Right lobe of liver (tissue), 4 donors: ENCODE results near the gene BTNL3.

Source experiments
- POLR2A ChIP-seq: fragments of 450-650 bp; IDR thresholded peaks from one replicate; pipeline ENCODE4 v1.6.1; 2017; ENCODE audit warnings: antibody characterized with exemption, mild to moderate bottlenecking
- TF ChIP-seq, protein P1 (sequence below), 4 donors: fragments of 200-600 bp in 3 of 4; fragments of 450-650 bp in 1 of 4; IDR thresholded peaks; one replicate each; pipeline versions ENCODE4 v1.5.1 to v1.8.0; 2016 to 2022; ENCODE audit warnings: antibody characterized with exemption in 4 of 4, mild to moderate bottlenecking in 2 of 4
- donor health status: DM: no; HTN: no; CAD: no.
- donor health status: DM: no; HTN: no; CAD: no.
- donor health status: DM: no; HTN: yes; CAD: no.

DNA sequence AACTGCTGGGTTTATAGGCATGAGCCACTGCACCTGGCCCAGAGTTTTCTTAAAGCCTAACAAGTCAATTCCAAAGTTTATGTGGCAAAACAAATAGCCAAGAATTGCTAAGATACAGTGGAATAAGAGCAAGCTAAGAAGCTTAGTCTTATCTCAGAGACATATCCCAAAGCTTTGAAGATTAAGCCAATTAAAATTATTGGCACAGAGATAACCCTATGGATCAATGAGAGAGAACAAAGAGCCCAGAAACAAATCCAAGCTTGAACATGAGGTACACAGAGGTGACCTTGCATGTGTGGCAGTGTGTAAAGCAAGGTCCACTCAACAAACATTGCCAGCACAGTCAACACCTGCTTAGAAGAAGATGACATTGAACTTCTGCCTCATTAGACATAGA lies 13.3 kb downstream of the BTNL3 start:
- TF ChIP-seq, protein P1, sequence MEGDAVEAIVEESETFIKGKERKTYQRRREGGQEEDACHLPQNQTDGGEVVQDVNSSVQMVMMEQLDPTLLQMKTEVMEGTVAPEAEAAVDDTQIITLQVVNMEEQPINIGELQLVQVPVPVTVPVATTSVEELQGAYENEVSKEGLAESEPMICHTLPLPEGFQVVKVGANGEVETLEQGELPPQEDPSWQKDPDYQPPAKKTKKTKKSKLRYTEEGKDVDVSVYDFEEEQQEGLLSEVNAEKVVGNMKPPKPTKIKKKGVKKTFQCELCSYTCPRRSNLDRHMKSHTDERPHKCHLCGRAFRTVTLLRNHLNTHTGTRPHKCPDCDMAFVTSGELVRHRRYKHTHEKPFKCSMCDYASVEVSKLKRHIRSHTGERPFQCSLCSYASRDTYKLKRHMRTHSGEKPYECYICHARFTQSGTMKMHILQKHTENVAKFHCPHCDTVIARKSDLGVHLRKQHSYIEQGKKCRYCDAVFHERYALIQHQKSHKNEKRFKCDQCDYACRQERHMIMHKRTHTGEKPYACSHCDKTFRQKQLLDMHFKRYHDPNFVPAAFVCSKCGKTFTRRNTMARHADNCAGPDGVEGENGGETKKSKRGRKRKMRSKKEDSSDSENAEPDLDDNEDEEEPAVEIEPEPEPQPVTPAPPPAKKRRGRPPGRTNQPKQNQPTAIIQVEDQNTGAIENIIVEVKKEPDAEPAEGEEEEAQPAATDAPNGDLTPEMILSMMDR (IDR thresholded peaks at IDR 0.05), result no peak
- TF ChIP-seq POLR2A, result no peak
